PC-3 (cell line): ENCODE measurements around the gene PKIG. TPM values are rescaled to one million over a fixed set of nuclear protein-coding genes. Genes with fewer than 3 reads are reported as not detected.

Experiments used
- ATAC-seq: fragments of 200-7000 bp; cut with Tn5 transposase; 2 replicates; pipeline ENCODE4 v1.9.1; 2020; ENCODE audit warnings: mild to moderate bottlenecking, moderate library complexity
- BruUV-seq: library from RNA; stranded (reverse); fragments of 400-500 nt; replicated peaks from 2 replicates; lab custom pipeline; 2021; lab: Mats Ljungman, UMichigan
- CTCF ChIA-PET: fragments of 300-600 bp; sonication (Branson Sonifier 250); formaldehyde crosslinking; loops from one replicate; lab custom pipeline; 2022; ENCODE audit warnings: antibody characterized with exemption; lab: Charles Lee
- POLR2A ChIA-PET: fragments of 300-600 bp; sonication (Branson Sonifier 250); formaldehyde crosslinking; loops from one replicate; lab custom pipeline; 2022; ENCODE audit warnings: antibody characterized with exemption; ENCODE audit not compliant: unreplicated experiment; lab: Charles Lee
- DNase-seq: peaks from one replicate; pipeline ENCODE4 v3.0.0-alpha.2; 2015
- H2AFZ ChIP-seq: fragments of 300-600 bp; sonication (generic); 2 replicates; pipeline ENCODE4 v1.6.0; 2016; ENCODE audit warnings: antibody characterized with exemption, low read length
- H3F3A ChIP-seq: fragments of 300-600 bp; sonication (generic); one replicate; pipeline ENCODE4 v1.6.0; 2017; ENCODE audit warnings: antibody characterized with exemption, low read length, control low read depth, mild to moderate bottlenecking; ENCODE audit not compliant: unreplicated experiment
- H3K27ac ChIP-seq: fragments of 300-600 bp; sonication (generic); 2 replicates; pipeline ENCODE4 v1.5.1; 2016; ENCODE audit warnings: mild to moderate bottlenecking, low read length
- H3K27me3 ChIP-seq: fragments of 300-600 bp; sonication (generic); 2 replicates; pipeline ENCODE4 v1.6.1; 2016; ENCODE audit warnings: low read length, mixed read lengths
- H3K36me3 ChIP-seq: fragments of 300-600 bp; sonication (generic); 2 replicates; pipeline ENCODE4 v1.6.1; 2016; ENCODE audit warnings: low read depth, mixed run types, low read length, mixed read lengths
- H3K4me1 ChIP-seq: fragments of 300-600 bp; sonication (generic); 2 replicates; pipeline ENCODE4 v1.5.1; 2016; ENCODE audit warnings: low read length; ENCODE audit not compliant: insufficient read depth
- H3K4me2 ChIP-seq: fragments of 300-600 bp; sonication (generic); 2 replicates; pipeline ENCODE4 v1.6.0; 2016; ENCODE audit warnings: low read length
- H3K4me3 ChIP-seq: fragments of 300-600 bp; sonication (generic); 2 replicates; pipeline ENCODE4 v1.5.1; 2016; ENCODE audit warnings: mild to moderate bottlenecking, low read length, mixed read lengths
- H3K79me2 ChIP-seq: fragments of 300-600 bp; sonication (generic); 2 replicates; pipeline ENCODE4 v1.6.1; 2017; ENCODE audit warnings: low read length, mixed read lengths
- H3K9ac ChIP-seq: fragments of 300-600 bp; sonication (generic); 2 replicates; pipeline ENCODE4 v1.6.0; 2016; ENCODE audit warnings: mild to moderate bottlenecking, low read length
- H3K9me2 ChIP-seq: fragments of 300-600 bp; sonication (generic); replicated peaks from 2 replicates; pipeline ENCODE4 v1.6.1; 2016; ENCODE audit warnings: mixed run types, low read length, mixed read lengths
- H3K9me3 ChIP-seq: fragments of 300-600 bp; sonication (generic); 2 replicates; pipeline ENCODE4 v1.6.1; 2016; ENCODE audit warnings: low read length, mixed read lengths
- H4K20me1 ChIP-seq: fragments of 300-600 bp; sonication (generic); 2 replicates; pipeline ENCODE4 v1.6.1; 2016; ENCODE audit warnings: low read length, mixed read lengths
- EZH2 ChIP-seq: fragments of 300-600 bp; sonication (generic); IDR thresholded peaks from one replicate; pipeline ENCODE4 v1.6.1; 2017; ENCODE audit warnings: antibody characterized with exemption, mild to moderate bottlenecking, low read length; ENCODE audit not compliant: unreplicated experiment
- EZH2phosphoT487 ChIP-seq: fragments of 300-600 bp; sonication (generic); IDR thresholded peaks from 2 replicates; pipeline ENCODE4 v1.6.1; 2018; ENCODE audit warnings: mild to moderate bottlenecking, antibody characterized with exemption, low read length, borderline replicate concordance
- intact Hi-C: fragments of 100-400 bp; cut with micrococcal nuclease; formaldehyde crosslinking; loops from 2 replicates; pipeline ENCODE4 v1.9.0; 2023
- total RNA-seq: library from RNA; depleted of rRNA; stranded (reverse); fragments of >200 nt; gene quantifications from 2 replicates; pipeline ENCODE4 v1.2.3, GENCODE V29; 2014
- TF ChIP-seq, protein P1 (sequence below): fragments of 300-600 bp; sonication (generic); conservative IDR thresholded peaks from 2 replicates; pipeline ENCODE4 v1.5.1; 2017; ENCODE audit warnings: antibody characterized with exemption, low read depth, mild to moderate bottlenecking, low read length

The PKIG gene
- total RNA-seq, 1 experiment from 2014 or later: 47.5 TPM

DNA sequence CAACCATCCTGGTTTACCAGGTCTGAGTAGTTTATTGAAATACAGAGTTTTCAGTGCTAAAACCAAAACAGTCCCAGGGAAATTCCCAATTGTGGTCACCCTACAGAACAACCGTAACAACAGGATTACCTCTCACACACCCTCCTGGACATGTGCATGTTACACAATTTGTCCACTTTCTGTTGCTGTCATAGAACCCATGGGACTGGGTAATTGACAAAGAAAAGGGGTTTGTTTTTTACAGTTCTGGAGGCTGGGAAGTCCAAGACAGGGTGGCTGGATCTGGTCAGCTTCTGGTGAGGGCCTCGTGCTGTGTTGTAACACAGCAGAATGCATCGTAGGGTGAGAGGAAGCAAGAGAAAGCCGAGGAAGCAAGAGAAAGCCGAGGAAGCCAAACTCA, 78.2 kb downstream of the PKIG start:
- POLR2A ChIA-PET: no interaction called here
- CTCF ChIA-PET: no interaction called here
- H3K27me3 ChIP-seq: 0 out of 2 replicates have a peak, but pooled peaks cover 5% of the 10 kb centered on the region
- H3K9me2 ChIP-seq: no peaks in the 10 kb centered on the region
- H2AFZ ChIP-seq: no peak overlapping the region
- H3K4me1 ChIP-seq: no peaks in the 10 kb centered on the region
- BruUV-seq: no TSS peak
- TF ChIP-seq EZH2 (no peak), EZH2phosphoT487 (no peak)
- TF ChIP-seq, protein P1, sequence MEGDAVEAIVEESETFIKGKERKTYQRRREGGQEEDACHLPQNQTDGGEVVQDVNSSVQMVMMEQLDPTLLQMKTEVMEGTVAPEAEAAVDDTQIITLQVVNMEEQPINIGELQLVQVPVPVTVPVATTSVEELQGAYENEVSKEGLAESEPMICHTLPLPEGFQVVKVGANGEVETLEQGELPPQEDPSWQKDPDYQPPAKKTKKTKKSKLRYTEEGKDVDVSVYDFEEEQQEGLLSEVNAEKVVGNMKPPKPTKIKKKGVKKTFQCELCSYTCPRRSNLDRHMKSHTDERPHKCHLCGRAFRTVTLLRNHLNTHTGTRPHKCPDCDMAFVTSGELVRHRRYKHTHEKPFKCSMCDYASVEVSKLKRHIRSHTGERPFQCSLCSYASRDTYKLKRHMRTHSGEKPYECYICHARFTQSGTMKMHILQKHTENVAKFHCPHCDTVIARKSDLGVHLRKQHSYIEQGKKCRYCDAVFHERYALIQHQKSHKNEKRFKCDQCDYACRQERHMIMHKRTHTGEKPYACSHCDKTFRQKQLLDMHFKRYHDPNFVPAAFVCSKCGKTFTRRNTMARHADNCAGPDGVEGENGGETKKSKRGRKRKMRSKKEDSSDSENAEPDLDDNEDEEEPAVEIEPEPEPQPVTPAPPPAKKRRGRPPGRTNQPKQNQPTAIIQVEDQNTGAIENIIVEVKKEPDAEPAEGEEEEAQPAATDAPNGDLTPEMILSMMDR: no peak
- ATAC-seq (no peak), DNase-seq (no peak)
- H3F3A ChIP-seq: no peaks in the 10 kb centered on the region
- no peaks in the 10 kb centered on the region for H3K36me3 ChIP-seq
- no peaks in the 10 kb centered on the region for H3K79me2 ChIP-seq
- H4K20me1 ChIP-seq: no peaks in the 10 kb centered on the region
- H3K9me3 ChIP-seq: no peaks in the 10 kb centered on the region
- no peak overlapping the region for H3K27ac ChIP-seq
- intact Hi-C loops: no loop called here
- H3K4me3 ChIP-seq: no peak overlapping the region
- no peak overlapping the region for H3K4me2 ChIP-seq
- no peak overlapping the region for H3K9ac ChIP-seq

DNA sequence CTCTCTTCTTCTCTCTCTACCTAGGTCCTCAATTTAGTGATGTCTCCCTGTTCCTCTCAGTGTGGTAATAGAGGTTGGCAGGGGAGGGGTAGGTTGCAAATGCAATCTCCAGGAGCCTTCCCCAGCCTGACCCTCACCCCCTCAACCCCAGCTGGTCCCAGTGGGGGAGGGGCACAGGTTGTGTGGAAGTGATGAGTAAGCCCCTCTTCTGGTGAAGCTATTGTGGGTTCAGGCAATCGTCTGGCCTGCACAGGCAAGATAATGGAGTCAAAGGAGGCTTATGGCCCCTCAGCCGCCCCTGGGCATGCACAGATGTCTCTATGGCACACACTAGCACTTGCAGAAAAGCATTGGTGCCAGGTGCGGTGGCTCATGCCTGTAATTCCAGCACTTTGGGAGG, 79.9 kb downstream of the PKIG start:
- H3K36me3 ChIP-seq: no peaks in the 10 kb centered on the region
- no TSS peak for BruUV-seq
- H3K27me3 ChIP-seq: 0 out of 2 replicates have a peak, but pooled peaks cover 9% of the 10 kb centered on the region
- no peaks in the 10 kb centered on the region for H3F3A ChIP-seq
- CTCF ChIA-PET: no interaction called here
- POLR2A ChIA-PET: no interaction called here
- H3K4me2 ChIP-seq: no peak overlapping the region
- intact Hi-C loops: no loop called here
- ATAC-seq (no peak), DNase-seq (no peak)
- H2AFZ ChIP-seq: no peak overlapping the region
- H3K9ac ChIP-seq: no peak overlapping the region
- H3K4me1 ChIP-seq: no peaks in the 10 kb centered on the region
- H3K27ac ChIP-seq: no peak overlapping the region
- no peaks in the 10 kb centered on the region for H3K9me3 ChIP-seq
- H4K20me1 ChIP-seq: no peaks in the 10 kb centered on the region
- TF ChIP-seq, protein P1: no peak
- TF ChIP-seq EZH2 (no peak), EZH2phosphoT487 (no peak)
- no peaks in the 10 kb centered on the region for H3K9me2 ChIP-seq
- H3K79me2 ChIP-seq: no peaks in the 10 kb centered on the region
- H3K4me3 ChIP-seq: no peak overlapping the region

DNA sequence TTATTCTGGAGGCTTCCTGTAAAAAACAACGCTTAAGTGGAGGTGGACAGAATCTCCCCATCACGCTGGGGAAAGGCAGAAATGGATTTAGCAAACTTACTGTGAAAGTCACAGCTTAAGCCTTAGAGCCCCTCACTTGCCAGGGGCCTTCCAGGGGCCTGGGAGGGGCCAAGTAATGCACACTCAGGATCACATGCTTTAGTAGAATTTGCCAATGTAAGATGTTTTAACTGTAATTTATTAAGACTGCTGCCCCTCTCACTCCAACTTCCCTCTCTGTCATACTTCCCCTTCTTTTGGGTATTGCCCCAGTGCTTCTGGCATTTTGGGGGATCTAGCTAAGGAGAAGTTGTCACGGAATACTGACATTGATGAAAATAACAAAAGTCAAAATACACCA, 81.8 kb downstream of the PKIG start:
- no peaks in the 10 kb centered on the region for H3K9me2 ChIP-seq
- intact Hi-C loops: no loop called here
- H3K4me2 ChIP-seq: no peak overlapping the region
- 0 out of 2 replicates have a peak, but pooled peaks cover 9% of the 10 kb centered on the region for H3K27me3 ChIP-seq
- no peaks in the 10 kb centered on the region for H4K20me1 ChIP-seq
- H3K9ac ChIP-seq: no peak overlapping the region
- H3K36me3 ChIP-seq: no peaks in the 10 kb centered on the region
- no peak overlapping the region for H2AFZ ChIP-seq
- no peak overlapping the region for H3K27ac ChIP-seq
- DNase-seq: no peak
- H3F3A ChIP-seq: no peaks in the 10 kb centered on the region
- ChIA-PET CTCF (no interaction called here), POLR2A (no interaction called here)
- H3K4me1 ChIP-seq: no peaks in the 10 kb centered on the region
- H3K9me3 ChIP-seq: no peaks in the 10 kb centered on the region
- no peak for ATAC-seq
- TF ChIP-seq, protein P1: no peak
- TF ChIP-seq EZH2phosphoT487 (no peak), EZH2 (no peak)
- H3K79me2 ChIP-seq: no peaks in the 10 kb centered on the region
- BruUV-seq: no TSS peak
- H3K4me3 ChIP-seq: no peak overlapping the region
